Measurements from ENCODE around the gene KCNK16. TPM values are rescaled to one million over a fixed set of nuclear protein-coding genes. Genes with fewer than 3 reads are reported as not detected.

KCNK16 gene
- polyA plus RNA-seq, 1 experiment = not detected

DNA sequence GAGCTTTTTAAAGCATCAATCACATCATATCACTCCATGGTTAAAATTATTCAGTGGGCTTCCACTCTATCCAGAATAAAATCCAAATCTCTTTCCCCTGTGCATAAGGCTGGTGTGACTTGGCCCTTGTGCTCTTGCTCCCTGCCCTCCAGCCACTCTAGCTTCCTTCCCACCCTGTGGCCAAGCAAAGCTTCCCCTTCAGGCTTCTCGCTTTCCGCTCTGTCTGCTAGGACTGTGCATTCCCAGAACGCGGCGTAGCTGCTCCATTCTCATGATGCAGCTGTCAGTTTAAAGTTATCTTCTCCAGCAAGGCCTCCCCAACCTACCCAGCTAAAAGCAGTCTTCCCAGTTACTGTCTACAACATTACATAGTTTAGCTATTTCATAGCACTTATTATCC is 19.4 kb upstream of the KCNK16 start:
- DNase-seq (ENCODE audit: low read depth) = no peak
- Histone ChIP-seq H3K4me3 (ENCODE audit: low read depth, low read length) (no peak overlapping the region), H3K27me3 (ENCODE audit: control insufficient read depth, insufficient read depth, low read length) (0 out of 2 replicates have a peak, but pooled peaks cover 1% of the 10 kb centered on the region), H3K36me3 (ENCODE audit: control insufficient read depth, insufficient read depth, low read length) (no peaks in the 10 kb centered on the region)
- ChIA-PET POLR2A (no interaction called here), CTCF (interaction anchor here (0.9 to 1.2 kb wide), 2 partner anchors 8 to 28 kb away, joined by 3 to 4 read pairs; partner anchors contain the start of gene KCNK17)
- no peak for TF ChIP-seq CTCF (IDR thresholded peaks at IDR 0.05; ENCODE audit: insufficient read depth, low read depth, low read length)

GRCh38 chr6:39341352-39341751 is 18.9 kb upstream of the KCNK16 start:
- DNase-seq (ENCODE audit: low read depth) = no peak
- no peak overlapping the region for H3K4me3 ChIP-seq (ENCODE audit: low read depth, low read length)
- H3K27me3 ChIP-seq (ENCODE audit: control insufficient read depth, insufficient read depth, low read length) = 0 out of 2 replicates have a peak, but pooled peaks cover 1% of the 10 kb centered on the region
- ChIA-PET CTCF (interaction anchor here (0.9 to 1.2 kb wide), 3 partner anchors 9 to 27 kb away, joined by 3 to 4 read pairs (median 3); partner anchors contain the start of gene KCNK17), POLR2A (no interaction called here)
- H3K36me3 ChIP-seq (ENCODE audit: control insufficient read depth, insufficient read depth, low read length) = no peaks in the 10 kb centered on the region
- no peak for TF ChIP-seq CTCF (IDR thresholded peaks at IDR 0.05; ENCODE audit: insufficient read depth, low read depth, low read length)

DNA sequence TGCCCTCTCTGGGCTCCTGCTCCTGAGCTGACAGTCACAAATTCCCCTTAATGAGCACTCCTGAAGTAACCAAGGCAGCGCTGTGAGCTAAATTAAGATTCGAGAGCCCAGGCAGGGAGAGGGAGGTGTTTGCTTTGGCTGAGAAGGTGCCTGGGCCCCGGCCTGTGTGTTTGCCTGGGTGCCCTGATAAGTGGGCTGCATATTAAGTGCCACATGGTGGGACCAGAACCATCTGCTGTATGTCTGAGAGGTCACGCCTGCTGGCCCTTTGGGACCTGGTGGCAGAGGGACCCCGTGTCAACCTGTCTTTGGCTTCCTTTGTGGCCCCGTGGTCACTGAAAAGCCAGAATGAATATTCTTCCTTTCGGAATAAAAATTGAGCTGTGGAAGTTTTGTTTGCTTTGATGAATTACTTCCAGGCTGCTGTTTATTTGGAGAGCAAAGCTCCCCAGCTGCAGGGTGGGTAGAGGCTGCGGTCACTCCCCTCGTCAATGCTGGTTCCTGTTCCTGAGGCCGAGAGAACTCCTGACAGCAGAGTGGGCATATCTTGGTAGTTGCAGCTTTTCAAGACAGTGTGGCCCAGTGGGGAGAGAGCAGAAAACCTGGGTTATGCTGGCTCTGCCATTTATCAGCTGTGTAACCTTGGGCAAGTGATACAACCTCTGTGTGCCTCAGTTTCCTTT is 17.5 kb upstream of the KCNK16 start:
- no peak for TF ChIP-seq CTCF (IDR thresholded peaks at IDR 0.05; ENCODE audit: insufficient read depth, low read depth, low read length)
- no peaks in the 10 kb centered on the region for H3K36me3 ChIP-seq (ENCODE audit: control insufficient read depth, insufficient read depth, low read length)
- CTCF ChIA-PET = interaction anchor here (0.6 kb wide), 1 partner anchor 22 kb away, joined by 3 read pairs; no protein-coding TSS in a partner anchor
- POLR2A ChIA-PET = no interaction called here
- 0 out of 2 replicates have a peak, but pooled peaks cover 1% of the 10 kb centered on the region for H3K27me3 ChIP-seq (ENCODE audit: control insufficient read depth, insufficient read depth, low read length)
- no peak for DNase-seq (ENCODE audit: low read depth)
- H3K4me3 ChIP-seq (ENCODE audit: low read depth, low read length) = no peak overlapping the region

DNA sequence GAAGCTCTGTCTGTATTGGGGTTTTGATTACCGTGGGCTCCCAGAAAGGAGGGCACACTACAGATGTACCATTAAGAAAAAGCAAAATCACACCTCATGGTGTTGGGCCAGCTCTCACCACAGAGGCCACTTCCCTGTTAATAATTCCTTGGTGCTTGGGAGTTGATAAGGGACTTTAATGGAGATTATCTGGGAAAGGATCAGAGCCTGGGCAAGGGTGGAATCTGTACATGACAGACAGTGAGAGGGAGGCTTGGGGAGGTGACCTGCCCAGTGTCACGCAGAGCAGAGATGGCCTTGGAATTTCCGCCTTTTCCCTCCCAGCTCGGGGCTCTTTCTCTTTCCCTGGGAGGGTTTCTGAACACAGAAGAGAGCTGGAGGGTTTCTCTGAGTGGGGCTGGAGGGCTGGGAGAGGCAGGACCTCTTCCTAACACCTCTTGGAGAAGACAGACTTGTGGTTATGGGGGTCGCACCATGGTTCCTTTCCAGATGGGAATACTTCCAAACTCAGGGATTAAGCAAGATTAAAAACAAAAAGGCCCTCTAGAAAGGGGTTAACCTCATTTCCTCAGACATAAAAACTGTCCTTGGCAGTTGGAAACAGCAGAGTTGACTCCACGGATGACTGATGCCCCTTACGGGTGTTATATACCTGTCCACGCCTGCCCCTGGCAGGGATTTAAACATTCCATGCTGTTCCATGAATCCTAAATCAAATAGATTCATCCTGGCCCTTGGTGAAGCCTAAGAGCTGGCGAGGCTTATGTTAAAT is 16.8 kb upstream of the KCNK16 start:
- TF ChIP-seq CTCF (IDR thresholded peaks at IDR 0.05; ENCODE audit: insufficient read depth, low read depth, low read length) = no peak
- DNase-seq (ENCODE audit: low read depth) = no peak
- CTCF ChIA-PET = interaction anchor here (0.6 to 1.6 kb wide), 2 partner anchors 8 to 36 kb away, joined by 3 to 4 read pairs; no protein-coding TSS in a partner anchor
- no peaks in the 10 kb centered on the region for H3K36me3 ChIP-seq (ENCODE audit: control insufficient read depth, insufficient read depth, low read length)
- H3K4me3 ChIP-seq (ENCODE audit: low read depth, low read length) = no peak overlapping the region
- H3K27me3 ChIP-seq (ENCODE audit: control insufficient read depth, insufficient read depth, low read length) = 0 out of 2 replicates have a peak, but pooled peaks cover 1% of the 10 kb centered on the region
- POLR2A ChIA-PET = no interaction called here

DNA sequence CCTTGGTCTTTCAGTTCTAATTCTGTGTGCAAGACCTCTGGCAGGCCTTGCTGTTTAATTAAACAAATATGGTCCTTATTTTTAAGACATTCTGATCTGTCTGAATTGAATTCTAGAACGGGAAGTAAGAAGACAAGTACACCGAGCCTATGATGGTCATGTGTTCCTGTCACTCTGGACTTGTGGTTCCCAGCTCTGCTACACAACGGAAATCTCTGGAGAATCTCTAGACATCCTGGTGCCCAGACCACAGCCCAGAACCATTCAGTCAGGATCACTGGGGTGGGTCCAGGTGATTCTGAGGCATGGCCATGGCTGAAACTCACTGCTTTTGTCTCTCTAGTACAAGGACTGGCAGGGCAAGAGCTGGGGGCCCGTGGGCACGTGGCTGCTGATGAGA is 15.9 kb upstream of the KCNK16 start:
- CTCF ChIA-PET = interaction anchor here (0.6 to 1.6 kb wide), 3 partner anchors 9 to 1413 kb away, joined by 3 to 4 read pairs (median 3); no protein-coding TSS in a partner anchor

More for the DNA sequence above, 15.9 kb upstream of the KCNK16 start:
- Histone ChIP-seq H3K36me3 (ENCODE audit: control insufficient read depth, insufficient read depth, low read length) (no peaks in the 10 kb centered on the region), H3K27me3 (ENCODE audit: control insufficient read depth, insufficient read depth, low read length) (0 out of 2 replicates have a peak, but pooled peaks cover 1% of the 10 kb centered on the region), H3K4me3 (ENCODE audit: low read depth, low read length) (no peak overlapping the region)
- TF ChIP-seq CTCF (IDR thresholded peaks at IDR 0.05; ENCODE audit: insufficient read depth, low read depth, low read length) = no peak
- POLR2A ChIA-PET = no interaction called here
- DNase-seq (ENCODE audit: low read depth) = no peak

Measured in BJ (cell line).